Brain pericyte (primary cell): ENCODE data around the gene CFAP206.
A peak's percentile ranks its signal among the peaks of the same experiment; 100 is the strongest.

Experiments
- DNase-seq: peaks from one replicate; pipeline ENCODE4 v3.0.0-alpha.2; 2012; ENCODE audit warnings: low read depth, low spot score

Gene CFAP206

GRCh38 chr6:87407901-87408720, at the start of gene CFAP206:
Gene CFAP206 (plus strand): TSS chr6:87407972. CDS start chr6:87409840, 1,868 bp downstream.
- peak; percentile 68 for DNase-seq

- DNase-seq, result no peak
Measured at GRCh38 chr6:87364602-87365252, 43.0 kb upstream of the CFAP206 start.

DNA sequence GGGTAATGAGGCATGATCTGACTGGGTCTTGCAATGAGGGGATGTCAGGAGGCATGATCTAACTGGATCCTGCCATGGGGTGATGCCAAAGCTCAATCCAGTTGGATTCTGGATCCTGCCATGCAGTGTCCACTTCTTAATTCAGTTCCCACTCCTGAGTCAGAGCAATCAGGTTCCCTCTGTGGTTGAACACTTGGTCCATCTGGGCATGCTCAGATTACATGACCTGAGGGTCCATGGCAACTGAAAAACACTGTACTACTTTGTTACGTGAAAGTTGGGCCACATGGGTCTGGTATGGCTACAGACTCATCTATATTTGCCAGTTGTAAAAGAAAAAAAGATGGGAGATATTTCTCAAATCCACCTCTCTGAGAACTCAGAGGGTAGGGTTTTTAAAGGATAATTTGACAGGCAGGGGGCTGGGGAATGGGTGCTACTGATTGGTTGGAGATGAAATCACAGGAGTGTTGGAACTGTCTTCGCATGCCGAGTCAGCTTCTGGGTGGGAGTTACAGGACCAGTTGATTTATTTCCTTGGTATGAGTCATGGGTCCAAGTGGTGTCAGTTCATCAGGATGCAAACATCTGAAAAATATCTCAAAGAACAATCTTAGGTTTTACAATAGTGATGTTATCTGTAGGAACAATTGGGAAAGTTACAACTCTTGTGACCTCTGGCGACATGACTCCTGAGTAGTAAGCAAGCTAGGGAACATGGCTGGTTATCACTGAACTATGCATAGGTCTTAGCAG, 41.5 kb upstream of the CFAP206 start:
- DNase-seq, result no peak

DNA sequence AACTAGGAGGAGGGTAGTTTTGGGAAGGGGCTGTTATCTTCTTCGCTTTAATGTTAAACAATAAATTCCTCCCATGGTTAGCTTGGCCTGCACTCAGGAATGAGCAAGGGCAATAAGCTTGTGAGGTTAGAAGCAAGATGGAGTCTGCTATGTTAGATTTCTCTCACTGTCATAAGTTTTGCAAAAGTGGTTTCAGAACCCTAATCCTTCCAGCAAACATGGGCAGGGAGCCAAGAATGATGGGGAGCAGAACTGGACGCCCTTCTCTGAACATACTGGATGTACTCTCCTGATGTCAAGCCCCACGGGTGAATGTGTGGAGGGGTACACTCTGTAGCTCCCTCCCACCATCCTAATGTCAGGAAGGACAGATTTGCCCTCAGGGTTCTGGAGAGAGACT, 40.9 kb upstream of the CFAP206 start:
- no peak for DNase-seq

GRCh38 chr6:87373377-87373776, 34.4 kb upstream of the CFAP206 start:
- DNase-seq, result no peak

DNA sequence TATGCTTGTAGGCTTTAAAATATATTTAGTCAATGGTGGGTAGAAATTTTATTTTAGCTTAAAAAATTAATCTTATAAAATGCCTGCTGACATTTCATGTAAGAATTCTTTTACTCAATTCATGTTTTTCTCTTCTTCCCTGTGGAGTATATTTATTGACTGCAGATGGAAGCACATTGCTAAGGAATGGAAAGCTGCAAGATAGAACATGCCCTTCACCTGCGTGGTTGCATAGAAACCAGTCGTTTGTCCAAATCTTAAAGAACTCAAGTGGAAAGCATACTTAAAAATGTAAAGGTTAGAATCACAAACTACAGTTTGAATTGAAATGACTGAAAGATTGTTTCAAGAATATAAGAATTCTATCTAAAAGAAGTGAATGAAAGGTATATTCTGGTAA, 32.5 kb upstream of the CFAP206 start:
- DNase-seq, result no peak

DNA sequence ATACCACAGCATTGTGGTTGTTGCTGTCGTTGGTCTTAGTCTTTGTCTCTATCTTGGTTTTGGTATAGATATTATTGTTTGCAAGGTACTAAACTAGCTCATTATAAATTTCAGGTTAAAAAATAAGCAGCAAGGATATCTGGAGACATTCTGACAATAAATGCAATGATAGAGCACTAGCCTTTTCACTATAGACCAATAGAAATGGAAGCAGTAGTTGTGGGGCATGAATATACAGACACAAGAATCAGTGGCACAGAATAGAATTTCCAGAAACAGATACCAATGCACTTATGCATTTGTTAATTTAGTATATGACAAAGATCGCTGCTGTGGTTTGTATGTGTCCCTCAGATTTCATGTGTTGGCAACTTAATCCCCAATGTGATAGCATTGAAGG, 31.1 kb upstream of the CFAP206 start:
- no peak for DNase-seq

DNA sequence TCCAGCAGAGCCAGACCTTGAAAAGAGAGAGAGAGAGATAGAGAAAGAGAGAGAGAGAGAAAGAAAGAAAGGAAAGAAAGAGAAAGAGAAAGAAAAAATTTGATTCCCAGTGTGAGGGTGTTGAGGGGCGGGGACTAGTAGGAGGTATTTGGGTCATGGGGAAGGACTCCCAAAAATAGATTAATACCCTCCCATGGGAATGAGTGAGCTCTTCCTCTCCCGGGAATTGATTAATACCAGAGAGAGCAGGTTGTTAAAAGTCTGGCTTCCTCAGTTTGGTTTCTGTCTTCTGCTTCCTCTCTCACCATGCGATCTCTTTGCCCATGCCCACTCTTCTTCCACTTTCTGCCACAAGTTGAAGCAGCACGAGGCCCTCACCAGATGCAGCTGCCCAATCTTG, 28.8 kb upstream of the CFAP206 start:
- no peak for DNase-seq

- no peak for DNase-seq
Measured at GRCh38 chr6:87382861-87383260, 24.9 kb upstream of the CFAP206 start.

- DNase-seq, result no peak
Measured at GRCh38 chr6:87384038-87384437, 23.7 kb upstream of the CFAP206 start.

- DNase-seq, result no peak
Measured at GRCh38 chr6:87384449-87384848, 23.3 kb upstream of the CFAP206 start.

- DNase-seq, result no peak
Measured at GRCh38 chr6:87391334-87391733, 16.4 kb upstream of the CFAP206 start.

GRCh38 chr6:87393026-87393622, 14.6 kb upstream of the CFAP206 start:
- peak; percentile 37 for DNase-seq

DNA sequence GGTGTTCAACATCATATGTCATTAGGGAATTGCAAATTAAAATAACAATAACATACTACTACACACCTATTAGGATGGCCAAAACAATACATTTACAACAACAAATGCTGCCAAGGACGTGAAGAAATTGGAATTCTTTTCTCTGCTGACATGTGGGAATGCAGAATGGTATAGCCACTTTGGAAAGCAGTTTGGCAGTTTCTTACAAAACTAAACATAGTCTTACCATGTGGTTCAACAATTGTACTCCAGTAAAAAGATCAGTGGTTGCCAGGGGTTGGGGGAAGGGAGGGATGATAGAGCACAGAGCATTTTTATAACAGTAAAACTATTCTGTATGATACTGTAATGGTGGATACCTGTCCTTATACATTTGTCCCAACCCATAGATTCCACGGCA, 12.3 kb upstream of the CFAP206 start:
- DNase-seq, result no peak

DNA sequence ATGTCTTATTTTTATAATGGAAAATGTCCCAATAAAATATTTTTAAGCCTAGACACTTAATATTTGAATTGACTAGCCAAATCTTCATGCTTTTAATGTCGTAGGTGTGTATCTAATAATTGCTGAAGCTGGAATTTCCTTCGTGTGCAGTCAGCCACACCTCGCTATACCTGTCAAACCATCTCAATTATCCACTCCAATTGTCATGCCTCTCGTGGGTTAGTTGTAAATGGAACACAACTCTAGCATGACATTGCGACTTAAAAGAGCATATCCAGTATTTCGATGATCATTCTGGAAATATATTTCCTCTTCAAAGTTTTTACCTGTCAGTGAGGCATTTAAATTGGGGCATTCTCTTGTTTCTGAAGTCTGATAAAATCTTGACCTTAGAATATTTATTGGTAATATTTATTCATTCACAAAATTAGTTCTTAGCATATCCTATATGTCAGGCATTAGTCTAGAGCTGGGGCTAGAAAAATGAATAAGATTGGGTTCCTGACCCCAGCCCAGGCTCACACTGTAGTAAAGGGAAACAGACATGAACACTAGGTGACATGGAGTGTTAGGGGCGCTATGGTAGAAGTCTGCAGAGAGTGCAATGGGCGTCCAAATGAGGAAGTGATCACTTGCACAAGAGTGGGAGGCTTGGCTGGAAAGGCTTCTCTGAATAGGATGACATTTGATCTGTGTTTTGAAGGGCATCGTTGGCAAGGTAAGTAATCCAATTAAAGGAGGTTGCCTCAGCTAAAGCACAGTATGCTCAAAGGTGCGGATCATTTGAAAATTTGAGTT, 11.0 kb upstream of the CFAP206 start:
- DNase-seq, result no peak

GRCh38 chr6:87397656-87398055, 10.1 kb upstream of the CFAP206 start:
- no peak for DNase-seq

DNA sequence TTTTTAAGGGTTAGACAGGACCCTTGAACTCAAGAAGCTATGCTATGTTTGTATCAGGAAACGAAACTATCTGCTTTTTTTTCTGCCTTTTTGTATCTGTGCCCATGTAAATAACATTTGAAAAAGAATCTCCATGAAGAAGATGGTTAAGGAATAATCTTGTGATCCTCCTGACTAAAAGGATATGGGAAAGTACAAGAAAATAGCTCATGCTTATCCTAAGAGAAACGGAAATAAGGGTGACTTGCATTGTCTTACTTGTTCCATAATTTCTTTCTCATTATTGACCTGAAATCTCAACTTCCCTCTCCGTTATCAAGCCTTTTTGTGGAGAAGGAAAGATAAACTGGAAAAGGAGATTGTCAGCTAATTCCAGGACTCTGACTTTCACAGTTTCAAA, 5.9 kb upstream of the CFAP206 start:
- DNase-seq, result no peak

GRCh38 chr6:87407561-87407900, 241 bp upstream of the CFAP206 start:
- no peak for DNase-seq

DNA sequence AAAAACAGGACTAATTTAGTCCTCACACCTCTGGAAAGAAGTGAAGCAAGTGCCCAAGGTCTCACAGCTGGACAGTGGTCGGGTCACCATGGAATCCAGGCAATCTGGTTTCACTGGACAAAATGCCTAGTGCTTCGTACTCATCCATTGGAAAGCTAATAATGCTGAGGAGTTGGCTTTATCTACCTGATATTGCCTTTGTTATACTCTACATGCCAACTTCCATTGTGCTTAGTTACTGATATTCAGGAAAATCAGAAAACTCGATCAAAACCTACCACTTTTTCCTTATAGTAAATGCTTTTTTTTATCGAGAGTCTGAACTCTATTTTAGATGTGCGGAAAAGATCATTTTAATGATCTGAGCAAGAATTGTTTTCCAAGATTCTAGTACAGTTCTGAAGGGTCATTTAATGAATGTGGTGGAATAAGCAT, 966 bp downstream of the CFAP206 start:
- no peak for DNase-seq

DNA sequence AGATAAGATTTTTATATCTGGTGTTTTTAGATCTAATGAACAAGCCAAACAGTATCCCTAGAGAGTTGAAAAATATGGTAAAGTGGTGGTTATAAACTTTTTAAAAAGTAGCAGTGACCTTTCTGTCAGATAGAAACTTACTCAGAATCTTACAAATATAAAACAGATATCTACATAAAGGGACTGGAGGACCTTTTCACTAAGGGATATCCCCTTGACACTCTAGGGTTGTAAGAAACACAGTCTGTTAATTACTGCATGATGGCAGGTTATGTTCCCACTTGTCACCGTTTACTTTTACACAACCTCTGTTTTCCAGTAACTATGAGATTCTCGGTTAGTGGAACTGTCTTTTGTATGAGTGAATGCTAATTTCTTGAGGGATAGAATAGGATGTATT, 11.5 kb downstream of the CFAP206 start:
- DNase-seq, result no peak

DNA sequence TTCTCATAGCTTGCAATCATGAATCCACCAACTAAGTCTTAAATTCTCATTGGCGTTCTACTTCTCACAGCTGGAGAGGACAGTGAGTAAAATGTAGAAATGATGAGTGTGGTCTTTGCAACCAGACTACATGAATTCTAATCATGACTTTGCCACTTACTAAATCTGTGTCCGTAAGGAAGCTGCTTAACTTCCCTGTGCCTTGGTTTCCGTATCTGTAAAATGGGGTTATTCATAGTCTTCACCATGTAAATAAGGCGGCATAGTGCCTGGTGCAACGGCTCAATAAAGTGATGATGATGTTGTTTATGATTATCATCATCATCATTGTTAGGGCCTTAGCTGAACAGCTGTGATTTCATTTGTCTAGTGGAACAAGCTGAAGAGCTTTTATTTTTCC, 12.6 kb downstream of the CFAP206 start:
- DNase-seq, result no peak
